Activated CD8-positive, alpha-beta memory T cell treated with anti-CD3 and anti-CD28 coated beads, Interleukin-2, amount 10 ng/mL, durations not matched to agents 7 days and 5 days (primary cell): Measurements from ENCODE around the gene TIAM1. TPM values are rescaled to one million over a fixed set of nuclear protein-coding genes. Genes with fewer than 3 reads are reported as not detected.

Source experiments
- ATAC-seq: fragments of 150-1000 bp; cut with Tn5 transposase; one replicate; pipeline ENCODE4 v1.10.0; 2021; ENCODE audit warnings: moderate library complexity
- CTCF ChIA-PET: fragments of 350-600 bp; sonication (Branson Sonifier 250); formaldehyde crosslinking; loops from one replicate; lab custom pipeline; 2021; ENCODE audit warnings: antibody characterized with exemption; lab: Charles Lee
- DNase-seq: peaks from one replicate; pipeline ENCODE4 v3.0.0-alpha.2; 2020
- H3K27ac Mint-ChIP-seq: one replicate; pipeline ENCODE4 v1.8.0; 2021; ENCODE audit warnings: mild to moderate bottlenecking, mixed read lengths
- H3K27me3 Mint-ChIP-seq: one replicate; pipeline ENCODE4 v1.8.0; 2021; ENCODE audit warnings: mixed read lengths
- H3K36me3 Mint-ChIP-seq: one replicate; pipeline ENCODE4 v1.8.0; 2021; ENCODE audit warnings: mild to moderate bottlenecking, mixed read lengths
- H3K4me1 Mint-ChIP-seq: one replicate; pipeline ENCODE4 v1.8.0; 2021; ENCODE audit warnings: mixed read lengths
- H3K4me3 Mint-ChIP-seq: one replicate; pipeline ENCODE4 v1.8.0; 2021; ENCODE audit warnings: mild to moderate bottlenecking, moderate library complexity, mixed read lengths
- H3K9me3 Mint-ChIP-seq: one replicate; pipeline ENCODE4 v1.8.0; 2022; ENCODE audit warnings: low read depth, mixed read lengths
- total RNA-seq, 2 experiments: library from RNA; stranded (reverse); gene quantifications; one replicate each; pipeline ENCODE4 v1.2.3, GENCODE V29; 2021

The TIAM1 gene
- total RNA-seq, 2 experiments from 2014 or later = 18.8 to 20.5 TPM

GRCh38 chr21:31335957-31336738 lies 7.9 kb downstream of the TIAM1 start:
- CTCF ChIA-PET = no interaction called here
- Mint-ChIP-seq H3K4me1 (peaks cover 29% of the 10 kb centered on the region), H3K9me3 (no peaks in the 10 kb centered on the region), H3K4me3 (no peak overlapping the region), H3K27me3 (peaks cover 27% of the 10 kb centered on the region), H3K27ac (no peak overlapping the region), H3K36me3 (peaks cover 11% of the 10 kb centered on the region)
- ATAC-seq (peak; percentile 61), DNase-seq (no peak)

- H3K4me1 Mint-ChIP-seq = peaks cover 20% of the 10 kb centered on the region
- H3K9me3 Mint-ChIP-seq = no peaks in the 10 kb centered on the region
- H3K4me3 Mint-ChIP-seq = no peak overlapping the region
- peaks cover 16% of the 10 kb centered on the region for H3K36me3 Mint-ChIP-seq
- ATAC-seq = no peak
- H3K27ac Mint-ChIP-seq = no peak overlapping the region
- peaks cover 13% of the 10 kb centered on the region for H3K27me3 Mint-ChIP-seq
- CTCF ChIA-PET = interaction anchor here (1.0 to 1.5 kb wide), 2 partner anchors 15 to 136 kb away, joined by 3 read pairs; no protein-coding TSS in a partner anchor
- no peak for DNase-seq
These were observed 9.4 kb downstream of the TIAM1 start for GRCh38 chr21:31334648-31335121.

GRCh38 chr21:31332525-31332924 lies 11.5 kb downstream of the TIAM1 start:
- ATAC-seq = no peak
- Mint-ChIP-seq H3K27me3 (peaks cover 4% of the 10 kb centered on the region), H3K9me3 (no peaks in the 10 kb centered on the region), H3K27ac (no peak overlapping the region), H3K4me1 (peaks cover 26% of the 10 kb centered on the region), H3K36me3 (peaks cover 11% of the 10 kb centered on the region), H3K4me3 (no peak overlapping the region)
- DNase-seq = no peak
- CTCF ChIA-PET = interaction anchor here (0.6 kb wide), 1 partner anchor 405 kb away, joined by 3 read pairs; no protein-coding TSS in a partner anchor

GRCh38 chr21:31331231-31331630 lies 12.8 kb downstream of the TIAM1 start:
- no peak for ATAC-seq
- H3K4me3 Mint-ChIP-seq = no peak overlapping the region
- peaks cover 7% of the 10 kb centered on the region for H3K36me3 Mint-ChIP-seq
- H3K27ac Mint-ChIP-seq = no peak overlapping the region
- H3K27me3 Mint-ChIP-seq = peaks cover 9% of the 10 kb centered on the region
- no peak for DNase-seq
- H3K4me1 Mint-ChIP-seq = peaks cover 28% of the 10 kb centered on the region
- no peaks in the 10 kb centered on the region for H3K9me3 Mint-ChIP-seq
- CTCF ChIA-PET = interaction anchor here (1.4 kb wide), 1 partner anchor 11 kb away, joined by 3 read pairs; no protein-coding TSS in a partner anchor

- H3K36me3 Mint-ChIP-seq = peaks cover 6% of the 10 kb centered on the region
These were observed 13.9 kb downstream of the TIAM1 start for GRCh38 chr21:31330144-31330483.

GRCh38 chr21:31329456-31330143 lies 14.5 kb downstream of the TIAM1 start:
- no peaks in the 10 kb centered on the region for H3K9me3 Mint-ChIP-seq
- H3K4me1 Mint-ChIP-seq = peaks cover 25% of the 10 kb centered on the region

More at GRCh38 chr21:31330144-31330483, 13.9 kb downstream of the TIAM1 start:
- CTCF ChIA-PET = no interaction called here
- Mint-ChIP-seq H3K27ac (no peak overlapping the region), H3K4me1 (peaks cover 25% of the 10 kb centered on the region), H3K9me3 (no peaks in the 10 kb centered on the region), H3K4me3 (no peak overlapping the region), H3K27me3 (peaks cover 15% of the 10 kb centered on the region)
- ATAC-seq (no peak), DNase-seq (no peak)

GRCh38 chr21:31326522-31327242 lies 17.4 kb downstream of the TIAM1 start:
- Mint-ChIP-seq H3K9me3 (no peaks in the 10 kb centered on the region), H3K4me1 (peaks cover 20% of the 10 kb centered on the region), H3K36me3 (peaks cover 5% of the 10 kb centered on the region), H3K27ac (peak overlapping the region; percentile 53), H3K27me3 (peaks cover 10% of the 10 kb centered on the region), H3K4me3 (peak overlapping the region; percentile 45)
- CTCF ChIA-PET = no interaction called here
- peak; percentile 56 for DNase-seq
- ATAC-seq = peak; percentile 89

More at GRCh38 chr21:31329456-31330143, 14.5 kb downstream of the TIAM1 start:
- ATAC-seq (no peak), DNase-seq (no peak)
- peaks cover 6% of the 10 kb centered on the region for H3K36me3 Mint-ChIP-seq
- H3K27ac Mint-ChIP-seq = no peak overlapping the region
- CTCF ChIA-PET = no interaction called here
- peaks cover 15% of the 10 kb centered on the region for H3K27me3 Mint-ChIP-seq
- no peak overlapping the region for H3K4me3 Mint-ChIP-seq

- H3K27me3 Mint-ChIP-seq = no peaks in the 10 kb centered on the region
- no peaks in the 10 kb centered on the region for H3K4me1 Mint-ChIP-seq
- H3K27ac Mint-ChIP-seq = no peak overlapping the region
- no peak overlapping the region for H3K4me3 Mint-ChIP-seq
- CTCF ChIA-PET = interaction anchor here (1.2 kb wide), 1 partner anchor 15 kb away, joined by 3 read pairs; no protein-coding TSS in a partner anchor
- no peaks in the 10 kb centered on the region for H3K36me3 Mint-ChIP-seq
- DNase-seq (no peak), ATAC-seq (no peak)
- no peaks in the 10 kb centered on the region for H3K9me3 Mint-ChIP-seq
These were observed 25.1 kb downstream of the TIAM1 start for GRCh38 chr21:31318971-31319370.

GRCh38 chr21:31317688-31318087 lies 26.4 kb downstream of the TIAM1 start:
- ATAC-seq = no peak
- Mint-ChIP-seq H3K27me3 (no peaks in the 10 kb centered on the region), H3K27ac (no peak overlapping the region), H3K4me3 (no peak overlapping the region), H3K9me3 (no peaks in the 10 kb centered on the region), H3K36me3 (no peaks in the 10 kb centered on the region), H3K4me1 (no peaks in the 10 kb centered on the region)
- CTCF ChIA-PET = no interaction called here
- DNase-seq = no peak

- no peaks in the 10 kb centered on the region for H3K27me3 Mint-ChIP-seq
- DNase-seq = no peak
- CTCF ChIA-PET = no interaction called here
These were observed 27.4 kb downstream of the TIAM1 start for GRCh38 chr21:31316488-31317169.

GRCh38 chr21:31316072-31316471 lies 28.0 kb downstream of the TIAM1 start:
- ATAC-seq (no peak), DNase-seq (no peak)
- Mint-ChIP-seq H3K27me3 (no peaks in the 10 kb centered on the region), H3K36me3 (no peaks in the 10 kb centered on the region), H3K4me1 (no peaks in the 10 kb centered on the region), H3K27ac (no peak overlapping the region), H3K4me3 (no peak overlapping the region), H3K9me3 (no peaks in the 10 kb centered on the region)
- CTCF ChIA-PET = no interaction called here

More at GRCh38 chr21:31316488-31317169, 27.4 kb downstream of the TIAM1 start:
- H3K4me3 Mint-ChIP-seq = no peak overlapping the region
- H3K4me1 Mint-ChIP-seq = no peaks in the 10 kb centered on the region
- no peak for ATAC-seq
- no peaks in the 10 kb centered on the region for H3K36me3 Mint-ChIP-seq
- no peak overlapping the region for H3K27ac Mint-ChIP-seq
- H3K9me3 Mint-ChIP-seq = no peaks in the 10 kb centered on the region

GRCh38 chr21:31310750-31311149 lies 33.3 kb downstream of the TIAM1 start:
- CTCF ChIA-PET = no interaction called here
- H3K27ac Mint-ChIP-seq = no peak overlapping the region
- DNase-seq = no peak

GRCh38 chr21:31308584-31308983 lies 35.5 kb downstream of the TIAM1 start:
- Mint-ChIP-seq H3K27ac (no peak overlapping the region), H3K4me1 (no peaks in the 10 kb centered on the region), H3K9me3 (no peaks in the 10 kb centered on the region), H3K27me3 (no peaks in the 10 kb centered on the region), H3K36me3 (no peaks in the 10 kb centered on the region), H3K4me3 (no peak overlapping the region)
- DNase-seq (no peak), ATAC-seq (no peak)
- CTCF ChIA-PET = no interaction called here

More at GRCh38 chr21:31310750-31311149, 33.3 kb downstream of the TIAM1 start:
- Mint-ChIP-seq H3K9me3 (no peaks in the 10 kb centered on the region), H3K36me3 (no peaks in the 10 kb centered on the region), H3K4me3 (no peak overlapping the region), H3K4me1 (no peaks in the 10 kb centered on the region), H3K27me3 (no peaks in the 10 kb centered on the region)
- ATAC-seq = no peak
